ENCODE measurements around the gene MYO16.

Gene MYO16

GRCh38 chr13:108741930-108742329 lies 112.5 kb downstream of the MYO16 start:
- TF ChIP-seq GATA2 (IDR thresholded peaks at IDR 0.05; ENCODE audit: low read depth, low read length) (no peak), GATA3 (IDR thresholded peaks at IDR 0.05; ENCODE audit: low read depth, low read length) (no peak)

- TF ChIP-seq GATA3 (IDR thresholded peaks at IDR 0.05; ENCODE audit: low read depth, low read length) (no peak), GATA2 (IDR thresholded peaks at IDR 0.05; ENCODE audit: low read depth, low read length) (no peak)
Measured at GRCh38 chr13:108742701-108743451, 113.5 kb downstream of the MYO16 start.

GRCh38 chr13:108743522-108743921 lies 114.1 kb downstream of the MYO16 start:
- TF ChIP-seq GATA3 (IDR thresholded peaks at IDR 0.05; ENCODE audit: low read depth, low read length) (no peak), GATA2 (IDR thresholded peaks at IDR 0.05; ENCODE audit: low read depth, low read length) (no peak)

- TF ChIP-seq GATA2 (IDR thresholded peaks at IDR 0.05; ENCODE audit: low read depth, low read length): no peak
- no peak for TF ChIP-seq GATA3 (IDR thresholded peaks at IDR 0.05; ENCODE audit: low read depth, low read length)
Measured at GRCh38 chr13:108747843-108748242, 118.4 kb downstream of the MYO16 start.

GRCh38 chr13:108752276-108752675 lies 122.9 kb downstream of the MYO16 start:
- TF ChIP-seq GATA2 (IDR thresholded peaks at IDR 0.05; ENCODE audit: low read depth, low read length) (no peak), GATA3 (IDR thresholded peaks at IDR 0.05; ENCODE audit: low read depth, low read length) (no peak)

GRCh38 chr13:108755083-108755482 lies 125.7 kb downstream of the MYO16 start:
- TF ChIP-seq GATA3 (IDR thresholded peaks at IDR 0.05; ENCODE audit: low read depth, low read length) (no peak), GATA2 (IDR thresholded peaks at IDR 0.05; ENCODE audit: low read depth, low read length) (no peak)

- TF ChIP-seq GATA2 (IDR thresholded peaks at IDR 0.05; ENCODE audit: low read depth, low read length): no peak
- no peak for TF ChIP-seq GATA3 (IDR thresholded peaks at IDR 0.05; ENCODE audit: low read depth, low read length)
Measured at GRCh38 chr13:108760129-108760528, 130.7 kb downstream of the MYO16 start.

- TF ChIP-seq GATA3 (IDR thresholded peaks at IDR 0.05; ENCODE audit: low read depth, low read length) (no peak), GATA2 (IDR thresholded peaks at IDR 0.05; ENCODE audit: low read depth, low read length) (no peak)
Measured at GRCh38 chr13:108760541-108760940, 131.1 kb downstream of the MYO16 start.

- no peak for TF ChIP-seq GATA3 (IDR thresholded peaks at IDR 0.05; ENCODE audit: low read depth, low read length)
Measured at GRCh38 chr13:108768035-108768434, 138.6 kb downstream of the MYO16 start.

GRCh38 chr13:108769213-108770070 lies 140.0 kb downstream of the MYO16 start:
- TF ChIP-seq GATA3 (IDR thresholded peaks at IDR 0.05; ENCODE audit: low read depth, low read length) (no peak), GATA2 (IDR thresholded peaks at IDR 0.05; ENCODE audit: low read depth, low read length) (no peak)

- TF ChIP-seq GATA2 (IDR thresholded peaks at IDR 0.05; ENCODE audit: low read depth, low read length) (no peak), GATA3 (IDR thresholded peaks at IDR 0.05; ENCODE audit: low read depth, low read length) (no peak)
Measured at GRCh38 chr13:108775597-108775996, 146.2 kb downstream of the MYO16 start.

- TF ChIP-seq GATA2 (IDR thresholded peaks at IDR 0.05; ENCODE audit: low read depth, low read length) (no peak), GATA3 (IDR thresholded peaks at IDR 0.05; ENCODE audit: low read depth, low read length) (no peak)
Measured at GRCh38 chr13:108776650-108777049, 147.2 kb downstream of the MYO16 start.

GRCh38 chr13:108777421-108778420 lies 148.3 kb downstream of the MYO16 start:
- no peak for TF ChIP-seq GATA2 (IDR thresholded peaks at IDR 0.05; ENCODE audit: low read depth, low read length)
- TF ChIP-seq GATA3 (IDR thresholded peaks at IDR 0.05; ENCODE audit: low read depth, low read length): no peak

- TF ChIP-seq GATA3 (IDR thresholded peaks at IDR 0.05; ENCODE audit: low read depth, low read length) (no peak), GATA2 (IDR thresholded peaks at IDR 0.05; ENCODE audit: low read depth, low read length) (no peak)
Measured at GRCh38 chr13:108779308-108779707, 149.9 kb downstream of the MYO16 start.
